NOMO-1 (cell line): ENCODE measurements around the gene MRE11.
A peak's percentile ranks its signal among the peaks of the same experiment; 100 is the strongest.
"Not testable (repeated sequence)": the region's sequence is repeated elsewhere in the genome, so short reads cannot be mapped to it uniquely, and the experiment has no call there.

Experiments
- DNase-seq, 2 experiments: peaks; one replicate each; lab custom pipeline; 2025; ENCODE audit not compliant: unreplicated experiment in 2 of 2; lab: John Stamatoyannopoulos, UW

Gene MRE11

DNA sequence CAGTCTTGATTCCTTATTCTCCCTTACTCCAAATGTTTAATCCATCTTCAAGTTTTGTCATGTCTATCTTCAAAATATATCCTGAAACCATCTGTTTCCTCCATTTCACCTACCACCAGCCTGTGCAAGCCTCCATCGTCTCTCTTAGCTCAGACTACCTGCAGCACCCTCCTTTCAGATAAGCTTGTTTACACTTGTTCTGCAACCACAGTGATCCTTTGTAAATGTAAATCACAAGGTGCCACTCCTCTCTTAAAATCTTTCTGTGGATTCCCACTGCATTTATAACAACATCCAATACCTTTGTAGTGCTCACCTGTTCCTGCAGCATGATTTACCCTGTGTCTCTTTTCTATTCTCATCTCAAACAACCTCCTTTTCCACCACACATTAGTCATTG, 60.6 kb downstream of the MRE11 start:
- no peak for DNase-seq

DNA sequence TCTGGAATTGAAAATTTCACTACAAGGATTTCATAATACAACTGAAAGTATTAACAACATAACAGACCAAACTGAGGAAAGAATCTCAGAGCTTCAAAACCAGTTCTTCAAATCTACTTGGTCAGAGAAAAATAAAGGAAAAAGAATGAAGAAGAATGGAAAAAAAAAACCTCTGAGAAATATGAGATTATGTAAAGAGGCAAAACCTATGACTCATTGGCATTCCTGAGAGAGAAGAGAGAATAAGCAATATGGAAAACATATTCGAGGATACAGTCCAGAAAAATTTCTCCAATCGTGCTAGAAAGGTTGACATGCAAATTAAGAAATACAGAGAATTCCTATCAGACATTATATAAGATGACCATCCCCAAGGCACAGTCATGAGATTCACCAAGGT, 69.0 kb downstream of the MRE11 start:
- DNase-seq = no peak

- DNase-seq = no peak
Measured at GRCh38 chr11:94424011-94424410, 69.6 kb downstream of the MRE11 start.

DNA sequence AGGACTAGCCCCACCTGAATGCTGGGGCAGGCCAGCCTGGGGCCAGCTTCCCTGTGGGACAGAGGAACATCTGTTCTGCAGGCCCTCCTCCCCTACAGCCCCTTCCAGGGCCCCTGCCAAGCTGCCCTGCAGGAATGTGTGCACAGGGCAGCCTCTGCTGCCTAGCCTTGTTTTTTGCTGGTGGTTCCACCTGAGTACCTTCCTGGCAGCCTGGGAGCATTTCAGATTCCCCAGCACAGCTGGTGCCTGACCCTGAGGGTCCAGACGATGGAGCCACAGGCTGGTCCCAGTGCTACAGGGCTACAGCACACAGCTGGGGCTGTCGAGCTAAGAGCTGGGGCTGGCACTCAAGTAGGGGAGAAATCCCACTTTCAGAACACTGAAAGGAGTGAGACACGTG, 70.1 kb downstream of the MRE11 start:
- DNase-seq = no peak

- no peak for DNase-seq
Measured at GRCh38 chr11:94418123-94418765, 75.4 kb downstream of the MRE11 start.

DNA sequence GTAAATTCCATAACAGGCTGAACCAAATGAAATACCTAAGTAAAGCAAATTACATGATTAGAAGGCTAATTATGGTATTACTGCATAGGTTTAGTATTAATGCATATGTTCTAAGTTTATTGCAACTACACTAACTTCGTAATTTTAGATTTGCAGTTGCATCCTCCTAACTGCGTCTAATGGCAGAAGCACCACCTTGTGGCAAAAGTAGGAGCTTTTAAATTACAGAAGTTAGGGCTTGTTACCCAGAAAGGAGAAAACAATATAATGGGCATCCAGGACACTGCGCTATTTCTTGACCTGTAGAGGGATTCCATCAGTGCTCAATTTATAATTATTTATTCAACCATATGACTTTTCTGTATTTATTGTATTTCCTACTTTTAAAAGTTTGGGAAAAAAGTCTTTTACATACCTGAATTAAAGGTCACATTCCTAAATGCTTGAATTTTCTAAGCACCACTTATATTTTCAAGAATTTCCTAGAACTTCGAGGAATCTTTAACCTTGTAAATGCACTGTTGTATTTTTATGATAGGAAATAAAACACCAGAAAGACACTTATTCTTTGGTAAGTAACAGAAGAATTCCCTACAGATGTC, 76.2 kb downstream of the MRE11 start:
- peak in 1 of 2 experiments; percentile 21 for DNase-seq

DNA sequence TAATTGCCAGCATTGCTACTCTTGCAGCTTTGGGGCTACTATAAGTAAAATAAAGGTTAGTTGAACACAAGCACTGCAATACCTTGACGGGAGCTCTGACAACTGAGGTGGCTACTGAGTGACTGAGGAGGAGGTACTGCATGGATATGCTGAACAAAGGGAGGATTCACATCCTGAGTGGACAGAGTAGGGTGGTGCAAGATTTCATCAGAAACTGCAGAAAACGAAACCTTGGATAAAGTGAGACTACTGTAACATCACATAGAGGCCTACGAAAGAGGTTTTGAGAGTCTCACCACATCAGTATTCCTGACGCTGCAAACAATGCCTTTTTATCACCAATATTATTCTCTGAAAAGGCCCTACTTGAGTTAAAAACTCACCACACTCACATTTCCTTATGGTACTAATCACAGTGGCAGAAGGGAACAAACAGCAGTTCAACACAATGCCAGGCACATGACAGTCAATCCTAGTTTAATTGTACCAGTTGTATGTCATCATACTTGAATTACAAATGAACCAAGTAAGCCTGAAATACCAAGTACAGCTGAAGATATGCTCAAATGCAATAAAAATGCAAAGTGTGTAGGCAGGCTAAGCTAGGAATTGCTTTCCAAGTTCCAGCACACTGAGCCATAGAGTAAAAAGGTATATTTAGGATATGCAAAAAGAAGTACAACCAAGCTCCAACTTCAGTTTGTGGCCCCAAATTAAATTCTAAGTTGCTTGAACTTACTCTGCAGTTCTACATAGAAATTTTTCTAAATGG, 88.4 kb downstream of the MRE11 start:
- no peak for DNase-seq

DNA sequence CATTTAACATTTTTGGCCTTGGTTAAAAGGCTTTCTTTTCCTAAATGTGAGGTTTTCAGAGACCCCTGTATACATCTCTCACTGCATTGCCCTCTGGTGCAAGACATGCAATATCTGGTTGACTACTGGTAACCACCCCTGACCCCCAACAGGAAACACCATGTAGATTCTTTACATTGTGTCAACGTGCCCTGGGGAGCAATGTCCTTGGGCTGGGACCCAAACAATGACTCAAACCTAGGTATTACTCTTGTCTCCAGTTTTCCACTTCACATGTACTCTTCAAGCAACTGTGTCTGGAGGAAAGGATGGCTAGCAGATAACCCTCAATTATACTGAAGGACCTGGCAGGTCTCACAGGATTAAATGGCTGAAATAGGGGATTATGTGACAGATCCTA, 91.3 kb downstream of the MRE11 start:
- no peak for DNase-seq

- no peak for DNase-seq
Measured at GRCh38 chr11:94401773-94402265, 91.8 kb downstream of the MRE11 start.

- no peak for DNase-seq
Measured at GRCh38 chr11:94400839-94401772, 92.5 kb downstream of the MRE11 start, which contains the start of gene GPR83. Gene GPR83, minus strand, starts transcription at chr11:94401419. Its CDS starts 172 bp downstream, at chr11:94401247.

- no peak for DNase-seq
Measured at GRCh38 chr11:94400457-94400838, 93.2 kb downstream of the MRE11 start.

GRCh38 chr11:94400050-94400449, 93.6 kb downstream of the MRE11 start:
- no peak for DNase-seq

DNA sequence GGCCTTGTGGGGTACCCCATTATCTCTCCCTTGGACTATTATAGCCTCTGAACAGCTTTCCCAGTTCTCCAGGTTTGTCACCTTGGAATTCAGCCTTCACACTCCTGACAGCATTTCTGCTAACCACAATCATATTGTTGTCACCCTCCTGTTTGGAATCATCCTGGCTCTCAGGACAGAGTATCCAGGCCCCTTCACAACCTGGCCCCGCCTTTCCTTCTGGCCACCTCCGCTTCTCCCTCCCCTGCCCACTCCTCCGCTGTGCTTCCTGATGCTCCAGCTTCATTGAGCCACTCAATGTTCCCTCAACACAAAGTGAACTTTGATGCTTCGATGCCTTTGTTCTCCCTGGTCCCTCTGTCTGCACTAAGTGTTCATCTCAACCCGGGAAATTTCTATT, 95.5 kb downstream of the MRE11 start:
- DNase-seq = no peak

GRCh38 chr11:94396282-94396681, 97.4 kb downstream of the MRE11 start:
- no peak for DNase-seq

DNA sequence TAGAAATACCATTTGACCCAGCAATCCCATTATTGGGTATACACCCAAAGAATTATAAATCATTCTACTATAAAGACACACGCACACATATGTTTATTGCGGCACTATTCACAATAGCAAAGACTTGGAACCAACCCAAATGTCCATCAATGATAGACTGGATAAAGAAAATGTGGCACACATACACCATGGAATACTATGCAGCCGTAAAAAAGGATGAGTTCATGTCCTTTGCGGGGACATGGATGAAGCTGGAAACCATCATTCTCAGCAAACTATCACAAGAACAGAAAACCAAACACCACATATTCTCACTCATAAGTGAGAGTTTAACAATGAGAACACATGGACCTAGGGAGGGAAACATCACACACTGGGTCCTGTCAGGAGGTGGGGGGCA, 101.7 kb downstream of the MRE11 start:
- not testable (repeated sequence) for DNase-seq

GRCh38 chr11:94379613-94380012, 114.0 kb downstream of the MRE11 start:
- DNase-seq = no peak

DNA sequence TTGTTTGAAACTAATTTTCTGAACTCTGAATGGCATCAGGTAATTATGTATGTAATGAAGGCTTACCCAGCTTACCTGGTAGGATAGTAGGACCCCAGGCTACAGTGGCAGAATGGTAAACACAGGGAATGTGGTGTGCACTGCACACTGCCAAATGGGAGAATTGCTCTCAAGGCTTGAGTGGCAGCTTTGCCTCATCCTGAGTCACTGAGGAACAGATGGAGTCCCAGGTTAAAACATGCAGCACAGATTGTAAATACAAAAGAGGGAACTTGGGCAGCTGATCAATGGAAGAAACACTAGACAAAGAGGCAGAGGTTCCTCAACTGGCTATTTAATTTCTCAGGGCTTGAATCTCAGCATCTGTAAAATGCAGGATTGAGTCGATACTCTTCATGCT, 116.8 kb downstream of the MRE11 start:
- no peak for DNase-seq

- not testable (repeated sequence) for DNase-seq
Measured at GRCh38 chr11:94370576-94370975, 123.1 kb downstream of the MRE11 start.
